Prostate gland (tissue), 2 donors: ENCODE data around the gene ACTL7A. TPM values are rescaled to one million over a fixed set of nuclear protein-coding genes. Genes with fewer than 3 reads are reported as not detected.

Source experiments
- DNase-seq: peaks from one replicate; pipeline ENCODE4 v3.0.0-alpha.2; 2019; ENCODE audit warnings: low spot score
- H3K27ac ChIP-seq, 2 donors: fragments of 200-600 bp; sonication (generic); 2 replicates each; pipeline ENCODE4 v1.5.1; 2017 to 2019
- H3K27me3 ChIP-seq: fragments of 200-600 bp; sonication (generic); replicated peaks from 2 replicates; pipeline ENCODE4 v1.5.1; 2019; ENCODE audit not compliant: insufficient read depth
- H3K36me3 ChIP-seq, 2 donors: fragments of 200-600 bp; sonication (generic); 1 replicate in 1 of 2; 2 replicates in 1 of 2; pipeline versions ENCODE4 v1.5.1 to v1.8.1; 2017 to 2019
- H3K4me1 ChIP-seq: fragments of 200-600 bp; sonication (generic); replicated peaks from 2 replicates; pipeline ENCODE4 v1.5.1; 2019
- H3K4me3 ChIP-seq, 2 donors: fragments of 200-600 bp; sonication (generic); 2 replicates each; pipeline ENCODE4 v1.5.1; 2017 to 2019
- H3K9me3 ChIP-seq: fragments of 200-600 bp; sonication (generic); 2 replicates; pipeline ENCODE4 v1.5.1; 2017
- POLR2A ChIP-seq: fragments of 450-650 bp; IDR thresholded peaks from one replicate; pipeline ENCODE4 v1.6.1; 2016; ENCODE audit warnings: antibody characterized with exemption, mild to moderate bottlenecking
- POLR2AphosphoS5 ChIP-seq: sonication (generic); formaldehyde crosslinking; IDR thresholded peaks from one replicate; pipeline ENCODE4 v1.6.1; 2017; ENCODE audit warnings: antibody characterized with exemption
- WGBS: methylation state at CpG from one replicate; pipeline ENCODE4 v1.1.5; 2018; 5-methylcytosine and 5-hydroxymethylcytosine counted together
- intact Hi-C: fragments of 100-400 bp; cut with DNase I; formaldehyde crosslinking; loops from one replicate; pipeline ENCODE4 v1.14.2; 2022
- total RNA-seq, 2 donors: library from RNA; depleted of rRNA; stranded (reverse); fragments of >200 nt; gene quantifications; one replicate each; pipeline ENCODE4 v1.1.0, GENCODE V29; 2016
- TF ChIP-seq, protein P1 (sequence below), 4 experiments: fragments of 200-600 bp in 2 of 4; fragments of 450-650 bp in 2 of 4; sonication (generic) in 2 of 4; IDR thresholded peaks; 1 replicate in 3 of 4; 2 replicates in 1 of 4; pipeline ENCODE4 v1.5.1; 2016 to 2019; ENCODE audit warnings: antibody characterized with exemption in 4 of 4, mild to moderate bottlenecking in 2 of 4, moderate library complexity in 2 of 4

The ACTL7A gene, protein sequence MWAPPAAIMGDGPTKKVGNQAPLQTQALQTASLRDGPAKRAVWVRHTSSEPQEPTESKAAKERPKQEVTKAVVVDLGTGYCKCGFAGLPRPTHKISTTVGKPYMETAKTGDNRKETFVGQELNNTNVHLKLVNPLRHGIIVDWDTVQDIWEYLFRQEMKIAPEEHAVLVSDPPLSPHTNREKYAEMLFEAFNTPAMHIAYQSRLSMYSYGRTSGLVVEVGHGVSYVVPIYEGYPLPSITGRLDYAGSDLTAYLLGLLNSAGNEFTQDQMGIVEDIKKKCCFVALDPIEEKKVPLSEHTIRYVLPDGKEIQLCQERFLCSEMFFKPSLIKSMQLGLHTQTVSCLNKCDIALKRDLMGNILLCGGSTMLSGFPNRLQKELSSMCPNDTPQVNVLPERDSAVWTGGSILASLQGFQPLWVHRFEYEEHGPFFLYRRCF
- total RNA-seq: 10 to 100 TPM in 1 of 2 donors, not detected in 1; 10.1 TPM

DNA sequence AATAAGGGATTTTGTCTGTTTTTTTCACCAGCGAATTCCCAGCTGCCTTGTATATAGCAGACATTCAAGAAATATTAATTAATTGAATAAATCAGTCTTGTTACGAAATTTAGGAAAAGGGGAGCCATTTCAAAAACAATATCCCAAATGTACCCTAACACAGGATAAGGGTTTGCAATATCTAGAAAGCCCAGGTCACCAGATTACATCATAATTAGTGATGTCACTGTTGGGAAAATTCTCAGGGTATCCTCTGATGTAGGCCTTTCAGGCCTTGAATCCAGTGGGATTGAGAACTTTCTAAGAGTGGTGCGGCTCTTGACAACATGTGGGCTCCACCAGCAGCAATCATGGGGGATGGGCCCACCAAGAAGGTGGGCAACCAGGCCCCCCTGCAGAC is at the start of gene ACTL7A:
Gene ACTL7A (plus strand): TSS at position 270 of the 400 bp plus-strand sequence. CDS start 57 bp downstream, at position 327.
- TF ChIP-seq, protein P1, sequence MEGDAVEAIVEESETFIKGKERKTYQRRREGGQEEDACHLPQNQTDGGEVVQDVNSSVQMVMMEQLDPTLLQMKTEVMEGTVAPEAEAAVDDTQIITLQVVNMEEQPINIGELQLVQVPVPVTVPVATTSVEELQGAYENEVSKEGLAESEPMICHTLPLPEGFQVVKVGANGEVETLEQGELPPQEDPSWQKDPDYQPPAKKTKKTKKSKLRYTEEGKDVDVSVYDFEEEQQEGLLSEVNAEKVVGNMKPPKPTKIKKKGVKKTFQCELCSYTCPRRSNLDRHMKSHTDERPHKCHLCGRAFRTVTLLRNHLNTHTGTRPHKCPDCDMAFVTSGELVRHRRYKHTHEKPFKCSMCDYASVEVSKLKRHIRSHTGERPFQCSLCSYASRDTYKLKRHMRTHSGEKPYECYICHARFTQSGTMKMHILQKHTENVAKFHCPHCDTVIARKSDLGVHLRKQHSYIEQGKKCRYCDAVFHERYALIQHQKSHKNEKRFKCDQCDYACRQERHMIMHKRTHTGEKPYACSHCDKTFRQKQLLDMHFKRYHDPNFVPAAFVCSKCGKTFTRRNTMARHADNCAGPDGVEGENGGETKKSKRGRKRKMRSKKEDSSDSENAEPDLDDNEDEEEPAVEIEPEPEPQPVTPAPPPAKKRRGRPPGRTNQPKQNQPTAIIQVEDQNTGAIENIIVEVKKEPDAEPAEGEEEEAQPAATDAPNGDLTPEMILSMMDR (IDR thresholded peaks at IDR 0.05): no peak
- TF ChIP-seq POLR2AphosphoS5: no peak
- TF ChIP-seq POLR2A: no peak
- no peaks in the 10 kb centered on the region for H3K27me3 ChIP-seq
- WGBS: 98% methylated on average over 3 of the region's 3 CpGs
- intact Hi-C loops: no loop called here
- H3K9me3 ChIP-seq: no peaks in the 10 kb centered on the region
- no peak within 1 kb of the TSS for H3K27ac ChIP-seq
- H3K4me1 ChIP-seq: no peaks in the 10 kb centered on the region
- no peaks in the 10 kb centered on the region for H3K36me3 ChIP-seq
- DNase-seq: no peak
- no peak within 1 kb of the TSS for H3K4me3 ChIP-seq

DNA sequence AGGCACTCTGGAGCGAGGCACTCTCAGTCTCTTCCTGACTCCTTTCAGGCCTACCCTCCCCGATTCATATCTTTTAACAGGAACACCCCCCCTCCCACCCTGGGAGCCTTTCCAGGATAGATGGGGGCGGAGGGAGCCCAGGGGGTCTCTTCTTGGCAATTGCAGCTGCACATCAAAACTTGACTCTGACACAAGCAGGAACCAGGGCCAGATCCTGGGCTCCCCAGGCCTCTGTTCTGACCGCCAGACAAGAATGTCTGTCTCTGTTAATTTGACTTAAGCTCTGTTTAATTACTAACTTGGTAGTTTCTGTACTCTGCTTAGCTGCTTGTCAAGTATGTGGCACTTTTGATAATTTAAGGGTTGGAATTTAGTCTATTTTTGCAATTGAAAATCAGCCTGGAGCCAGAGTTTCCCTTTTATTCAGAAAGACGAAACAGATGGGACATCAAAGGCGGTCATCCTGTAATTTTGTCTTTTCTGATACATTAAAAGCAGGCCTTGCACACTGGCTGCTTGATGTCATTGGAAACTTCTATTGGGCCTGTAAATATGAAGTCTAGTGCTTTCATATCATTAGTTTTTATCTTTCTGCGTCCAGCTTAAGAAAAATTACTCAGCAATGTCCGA is 49.6 kb upstream of the ACTL7A start:
- no peaks in the 10 kb centered on the region for H3K9me3 ChIP-seq
- intact Hi-C loops: no loop called here
- H3K36me3 ChIP-seq: no peaks in the 10 kb centered on the region
- no peak overlapping the region for H3K27ac ChIP-seq
- DNase-seq: no peak
- 62% methylated on average over 8 of the region's 8 CpGs for WGBS
- no peaks in the 10 kb centered on the region for H3K27me3 ChIP-seq
- no peak overlapping the region for H3K4me3 ChIP-seq
- TF ChIP-seq, protein P1 (IDR thresholded peaks at IDR 0.05): no peak
- TF ChIP-seq POLR2AphosphoS5 (no peak), POLR2A (no peak)
- no peaks in the 10 kb centered on the region for H3K4me1 ChIP-seq

DNA sequence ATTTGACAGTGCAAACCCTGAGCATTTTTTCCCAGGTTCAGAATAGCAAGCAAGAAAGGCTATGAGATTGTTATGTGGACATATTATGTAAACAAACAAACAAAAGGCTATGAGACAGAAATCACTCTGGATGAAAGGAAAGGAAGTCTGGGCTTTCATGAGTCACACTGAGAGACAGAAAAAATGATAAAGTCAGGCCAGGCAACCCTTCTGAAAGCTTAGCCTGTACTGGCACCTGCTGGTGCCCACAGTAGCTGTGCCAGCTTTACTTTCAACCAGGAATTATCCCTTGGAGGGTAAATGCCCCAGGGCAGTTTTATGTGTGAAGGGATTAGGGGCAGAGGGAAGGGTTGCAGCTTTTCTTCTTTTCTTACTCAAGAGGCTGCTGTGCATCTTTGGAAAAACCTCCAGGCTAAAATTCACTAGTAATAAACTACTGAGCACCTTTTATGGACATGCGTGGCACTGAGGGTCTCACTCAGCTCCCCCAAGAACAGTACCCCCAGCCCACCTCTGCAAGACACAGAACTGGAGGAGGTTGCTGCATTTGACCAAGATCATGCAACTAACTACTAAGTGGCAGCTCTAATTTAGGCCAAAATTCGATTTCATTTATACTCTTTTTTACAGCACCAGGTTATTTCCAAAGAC is 48.0 kb upstream of the ACTL7A start:
- no peak overlapping the region for H3K4me3 ChIP-seq
- H3K27me3 ChIP-seq: no peaks in the 10 kb centered on the region
- WGBS: 88% methylated on average over 2 of the region's 2 CpGs
- no peaks in the 10 kb centered on the region for H3K4me1 ChIP-seq
- intact Hi-C loops: no loop called here
- H3K27ac ChIP-seq: no peak overlapping the region
- H3K36me3 ChIP-seq: no peaks in the 10 kb centered on the region
- DNase-seq: no peak
- H3K9me3 ChIP-seq: no peaks in the 10 kb centered on the region
- TF ChIP-seq, protein P1 (IDR thresholded peaks at IDR 0.05): peak in 2 of 4 experiments; percentile 22 to 66
- TF ChIP-seq POLR2A: no peak

DNA sequence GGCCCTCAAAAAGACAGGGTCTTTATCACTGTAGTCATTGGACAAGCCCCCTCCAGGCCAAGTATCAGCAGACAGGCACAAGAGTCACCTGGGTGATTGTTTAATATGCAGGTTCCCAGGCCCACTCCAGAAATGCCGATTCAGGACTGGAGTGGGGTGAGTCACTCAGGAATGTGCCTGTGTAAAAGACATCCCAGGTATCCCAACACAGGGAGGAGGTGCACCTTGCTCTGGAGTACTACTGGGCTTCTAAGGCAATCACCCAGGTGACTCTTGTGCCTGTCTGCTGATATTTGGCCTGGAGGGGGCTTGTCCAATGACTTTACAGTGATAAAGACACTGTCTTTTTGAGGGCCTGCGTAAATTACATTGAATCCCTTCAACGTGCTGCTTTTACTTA is 46.9 kb upstream of the ACTL7A start:
- TF ChIP-seq, protein P1 (IDR thresholded peaks at IDR 0.05): no peak
- TF ChIP-seq POLR2A (no peak), POLR2AphosphoS5 (no peak)
- Histone ChIP-seq H3K9me3 (no peaks in the 10 kb centered on the region), H3K27me3 (no peaks in the 10 kb centered on the region), H3K4me3 (no peak overlapping the region), H3K27ac (no peak overlapping the region), H3K4me1 (no peaks in the 10 kb centered on the region), H3K36me3 (no peaks in the 10 kb centered on the region)
- WGBS: 65% methylated on average over 3 of the region's 3 CpGs
- intact Hi-C loops: no loop called here
- no peak for DNase-seq
